Measurements from ENCODE around the gene FAM20B. TPM values are rescaled to one million over a fixed set of nuclear protein-coding genes. Genes with fewer than 3 reads are reported as not detected.

FAM20B gene
- total and polyA plus RNA-seq, 2 of the 13 experiments (the other 11 are each of a cell fraction or from before 2014, with no cell fraction given): 13.8 to 26.9 TPM

- FAIRE-seq: no peak
- BruUV-seq (replicated peaks): no TSS peak
- TF ChIP-seq ZNF563 (CRISPR knock-in tag; IDR thresholded peaks at IDR 0.05) (peak; percentile 80), IRF2 (CRISPR knock-in tag; IDR thresholded peaks at IDR 0.05) (peak; percentile 36; the same call in 1 of the 2 replicates), ZMAT3 (CRISPR knock-in tag; conservative IDR thresholded peaks at IDR 0.05) (peak; percentile 60; the same call in 1 of the 2 replicates), HOXA3 (CRISPR knock-in tag; IDR thresholded peaks at IDR 0.05) (peak; percentile 50), IRF9 (CRISPR knock-in tag; IDR thresholded peaks at IDR 0.05; ENCODE audit: borderline replicate concordance) (peak; percentile 31; the same call in 1 of the 2 replicates), ZBTB10 (CRISPR knock-in tag; IDR thresholded peaks at IDR 0.05; ENCODE audit: borderline replicate concordance) (0 out of 2 replicates have a peak, but pooled peaks have one; percentile 43), CCDC6 (CRISPR knock-in tag; IDR thresholded peaks at IDR 0.05) (peak; percentile 95), ZNF709 (CRISPR knock-in tag; IDR thresholded peaks at IDR 0.05) (0 out of 2 replicates have a peak, but pooled peaks have one; percentile 55), ZNF768 (CRISPR knock-in tag; IDR thresholded peaks at IDR 0.05) (peak; percentile 67; the same call in 1 of the 2 replicates), ZNF703 (CRISPR knock-in tag; IDR thresholded peaks at IDR 0.05; ENCODE audit: borderline replicate concordance) (peak; percentile 77; the same call in 1 of the 2 replicates), ZNF879 (CRISPR knock-in tag; IDR thresholded peaks at IDR 0.05) (0 out of 2 replicates have a peak, but pooled peaks have one; percentile 56), BRD4 (CRISPR knock-in tag; IDR thresholded peaks at IDR 0.05) (peak; percentile 62; the same call in 1 of the 2 replicates), ZNF510 (CRISPR knock-in tag; IDR thresholded peaks at IDR 0.05; ENCODE audit: low read depth) (peak; percentile 70; the same call in 1 of the 2 replicates), MEIS2 (CRISPR knock-in tag; IDR thresholded peaks at IDR 0.05) (peak; percentile 79), CC2D1A (CRISPR knock-in tag; IDR thresholded peaks at IDR 0.05) (0 out of 2 replicates have a peak, but pooled peaks have one; percentile 70), ZNF788 (CRISPR knock-in tag; IDR thresholded peaks at IDR 0.05; ENCODE audit: borderline replicate concordance) (peak; percentile 65; the same call in 1 of the 2 replicates)
Observed at GRCh38 chr1:179025975-179026812, 500 bp downstream of the FAM20B start.

More at GRCh38 chr1:179025975-179026812, 500 bp downstream of the FAM20B start:
- 0% methylated on average over 10 of the region's 110 CpGs for WGBS (ENCODE audit: low lambda C conversion rate)
- intact Hi-C loops (cut with micrococcal nuclease; ENCODE audit: unreplicated experiment) (no loop called here), in situ Hi-C loops (cut with HindIII; ENCODE audit: extremely low pct_ligation_motif_present, low pct_unique_long_range_greater_than_20kb) (no loop called here)
- POLR2A ChIA-PET: no interaction called here
- no peaks in the 10 kb centered on the region for H3K27me3 ChIP-seq (ENCODE audit: control insufficient read depth in 1 of 2, insufficient read depth in 2 of 2, low read length in 2 of 2)
- CTCF ChIA-PET (ENCODE audit: low intra/inter-chr PET ratio, low total read pairs): no interaction called here
- no peak overlapping the region for H2AFZ ChIP-seq (ENCODE audit: low read length)
- peak overlapping the region; percentile 97 for H3K9ac ChIP-seq (ENCODE audit: insufficient read depth, low read depth, low read length)
- H3K4me3 ChIP-seq (replicated peaks in 1 of 3; ENCODE audit: insufficient read depth in 1 of 3, low read depth in 2 of 3, low read length in 3 of 3): peak overlapping the region; percentile 77 to 86 (median 86)
- no peaks in the 10 kb centered on the region for H3K36me3 ChIP-seq (replicated peaks in 1 of 2; ENCODE audit: control insufficient read depth in 1 of 2, insufficient read depth in 2 of 2, low read length in 2 of 2)
- H3K9me3 ChIP-seq (ENCODE audit: low read length): no peaks in the 10 kb centered on the region
- H4K20me1 ChIP-seq (ENCODE audit: insufficient read depth, low read length): no peaks in the 10 kb centered on the region
- peak overlapping the region; percentile 84 for H3K4me2 ChIP-seq (ENCODE audit: low read depth, low read length)
- DNase-seq (ENCODE audit: low spot score) (peak; percentile 58), ATAC-seq (peak; percentile 89)
- H3K79me2 ChIP-seq (ENCODE audit: insufficient read depth, low read length): peaks cover 47% of the 10 kb centered on the region
- peak overlapping the region; percentile 97 for H3K27ac ChIP-seq (ENCODE audit: extremely low read length, insufficient read depth, low read length)
- H3K4me1 ChIP-seq (ENCODE audit: insufficient read depth, low read length): peaks cover 58% of the 10 kb centered on the region
